GM23248 (cell line): ENCODE measurements around the gene TNRC6C.

Source experiments
- EZH2 ChIP-seq: fragments of 200-600 bp; sonication (generic); IDR thresholded peaks from 2 replicates; pipeline ENCODE4 v1.6.1; 2018; ENCODE audit warnings: antibody characterized with exemption, mild to moderate bottlenecking; ENCODE audit not compliant: insufficient read depth, poor library complexity, severe bottlenecking
- EZH2phosphoT487 ChIP-seq: fragments of 200-600 bp; sonication (generic); IDR thresholded peaks from 2 replicates; pipeline ENCODE4 v1.6.1; 2018; ENCODE audit warnings: antibody characterized with exemption, moderate library complexity, mild to moderate bottlenecking, low read depth; ENCODE audit not compliant: insufficient read depth

GRCh38 chr17:78117027-78117981 lies 158.8 kb downstream of the TNRC6C start:
- TF ChIP-seq EZH2phosphoT487 (no peak), EZH2 (no peak)
